ENCODE measurements around the gene FSCN2.
A peak's percentile ranks its signal among the peaks of the same experiment; 100 is the strongest.

Gene FSCN2

GRCh38 chr17:81558115-81558468 is 29.9 kb downstream of the FSCN2 start:
- DNase-seq, result no peak

DNA sequence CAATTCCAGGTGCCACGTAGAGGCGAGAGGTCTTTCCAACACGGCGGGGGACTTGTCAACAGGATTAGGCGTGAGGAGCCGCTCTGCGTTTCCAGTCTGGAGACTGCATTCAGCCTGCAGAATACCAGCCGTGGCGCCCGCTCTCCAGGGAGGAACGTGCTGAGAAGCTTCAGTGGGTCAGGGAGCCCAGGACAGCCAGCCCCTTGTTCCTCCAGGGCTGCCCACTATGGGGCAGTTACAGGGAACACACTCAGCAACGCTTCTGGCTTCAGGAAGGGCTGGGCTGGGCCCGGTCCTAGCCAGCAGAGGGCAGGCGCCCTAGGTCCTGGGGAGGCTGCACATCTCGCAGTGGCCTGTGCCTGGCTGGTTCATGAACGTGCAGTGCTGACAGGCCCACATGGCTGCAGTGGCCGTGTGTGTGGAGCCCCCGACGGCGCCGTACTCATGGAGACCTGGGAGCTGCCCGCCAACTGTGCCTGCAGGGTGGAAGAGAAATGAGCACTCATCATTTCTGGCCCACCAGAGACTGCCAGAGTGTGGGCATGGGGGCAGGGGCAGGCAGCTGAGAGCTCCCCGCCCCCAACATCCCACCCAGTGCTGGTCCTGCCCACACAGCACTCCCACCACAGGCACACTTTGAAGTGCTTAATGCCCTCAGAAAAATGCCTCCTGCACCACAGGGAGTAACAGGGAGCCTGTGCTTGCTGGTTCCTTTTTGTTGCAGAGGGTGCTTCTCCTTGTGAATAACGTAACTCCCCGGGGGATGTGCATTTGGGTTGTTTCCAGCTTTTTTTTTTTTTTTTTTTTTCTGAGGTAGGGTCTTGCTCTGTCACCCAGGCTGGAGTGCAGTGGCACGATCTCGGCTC is 31.0 kb downstream of the FSCN2 start:
- no peak for DNase-seq

DNA sequence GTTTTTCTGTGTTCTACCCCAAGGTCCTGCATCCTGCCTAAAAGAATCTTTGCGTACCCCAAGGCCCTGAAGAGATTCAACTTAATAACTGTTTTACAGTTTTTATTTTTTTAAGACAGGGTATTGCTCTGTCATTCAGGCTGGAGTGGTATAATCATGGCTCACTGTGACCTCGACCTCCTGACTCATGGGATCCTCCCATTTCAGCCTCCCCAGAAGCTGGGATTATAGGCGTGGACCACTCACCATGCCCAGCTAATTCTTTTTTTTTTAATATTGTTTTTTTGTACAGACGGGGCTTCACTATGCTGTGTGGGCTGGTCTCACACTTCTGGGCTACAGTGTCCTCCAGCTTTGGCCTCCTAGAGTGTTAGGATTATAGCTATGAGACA is 33.3 kb downstream of the FSCN2 start:
- DNase-seq, result no peak

GRCh38 chr17:81563861-81564586 is 35.8 kb downstream of the FSCN2 start:
- DNase-seq, result no peak

GRCh38 chr17:81564778-81565177 is 36.6 kb downstream of the FSCN2 start:
- no peak for DNase-seq

DNA sequence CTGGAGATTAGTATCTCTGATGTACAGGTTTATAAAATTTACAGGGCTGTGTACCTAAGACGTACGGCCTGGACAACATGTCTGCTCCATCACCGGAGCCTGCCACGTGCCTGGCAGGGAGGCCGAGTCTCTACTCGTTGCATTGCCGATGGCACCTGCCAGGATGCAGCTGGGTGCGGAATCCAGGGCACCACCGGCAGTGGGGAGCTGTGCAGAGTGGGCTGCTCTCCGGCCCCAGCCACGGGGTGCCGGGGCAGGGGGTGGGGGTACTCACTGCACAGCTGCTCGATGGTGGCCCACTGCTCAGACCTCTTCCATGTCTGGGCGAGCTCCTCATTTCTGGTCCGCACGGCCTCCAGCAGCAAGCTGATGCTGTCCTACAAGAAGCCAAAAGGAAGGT is 37.1 kb downstream of the FSCN2 start:
- no peak for DNase-seq

- peak; percentile 75 for DNase-seq
Observed at GRCh38 chr17:81566461-81567126, 38.4 kb downstream of the FSCN2 start.

DNA sequence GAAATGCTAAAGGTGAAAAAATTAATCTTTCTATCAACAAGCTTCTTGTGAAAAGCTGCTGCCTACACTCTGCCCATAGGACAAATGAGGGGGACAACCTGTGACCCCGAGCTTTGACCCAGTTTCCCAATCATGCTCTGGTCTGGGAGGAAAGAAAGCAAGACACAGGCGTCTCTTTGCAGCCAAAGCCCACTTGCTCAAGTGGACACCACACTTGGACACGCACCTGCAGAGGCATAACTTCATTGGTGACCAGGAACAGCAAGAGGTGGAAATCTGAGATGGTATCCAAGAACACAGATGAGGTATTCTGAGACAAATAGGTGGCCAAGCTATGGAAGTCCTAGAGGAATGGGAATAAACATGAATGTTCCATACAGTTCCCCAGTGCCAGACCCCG is 39.0 kb downstream of the FSCN2 start:
- peak; percentile 6 for DNase-seq

- DNase-seq, result no peak
Observed at GRCh38 chr17:81568416-81568815, 40.2 kb downstream of the FSCN2 start.

DNA sequence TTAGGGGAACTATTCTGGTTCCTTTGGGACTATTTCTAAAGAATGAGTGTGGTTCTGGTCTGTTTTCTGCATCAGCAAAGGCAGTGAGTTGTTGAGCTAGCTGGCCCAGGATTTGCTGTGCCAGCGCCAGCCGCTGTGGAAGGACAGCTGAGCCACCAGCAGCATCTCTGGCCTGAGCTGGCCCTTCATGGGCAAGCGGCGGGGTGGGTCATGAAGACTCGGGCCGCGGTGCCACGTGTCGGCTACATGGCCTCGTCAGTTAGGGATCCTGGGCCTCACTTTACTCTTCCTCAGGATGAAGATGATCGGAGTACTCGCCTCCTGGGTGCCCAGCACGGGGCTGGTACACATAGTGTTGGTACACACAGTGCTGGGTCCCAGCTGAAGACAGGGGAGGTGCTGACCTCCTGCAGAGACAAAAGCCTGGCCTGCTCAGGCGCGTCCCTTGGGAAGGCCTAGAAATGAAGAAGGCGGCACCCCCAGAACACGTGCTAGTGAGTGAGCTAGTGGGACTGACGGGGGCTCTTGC is 41.9 kb downstream of the FSCN2 start:
- DNase-seq, result no peak

- DNase-seq, result no peak
Observed at GRCh38 chr17:81570964-81571363, 42.8 kb downstream of the FSCN2 start.

GRCh38 chr17:81572563-81573168 is 44.5 kb downstream of the FSCN2 start:
- peak; percentile 15 for DNase-seq

- DNase-seq, result no peak
Observed at GRCh38 chr17:81573794-81574642, 45.8 kb downstream of the FSCN2 start.

DNA sequence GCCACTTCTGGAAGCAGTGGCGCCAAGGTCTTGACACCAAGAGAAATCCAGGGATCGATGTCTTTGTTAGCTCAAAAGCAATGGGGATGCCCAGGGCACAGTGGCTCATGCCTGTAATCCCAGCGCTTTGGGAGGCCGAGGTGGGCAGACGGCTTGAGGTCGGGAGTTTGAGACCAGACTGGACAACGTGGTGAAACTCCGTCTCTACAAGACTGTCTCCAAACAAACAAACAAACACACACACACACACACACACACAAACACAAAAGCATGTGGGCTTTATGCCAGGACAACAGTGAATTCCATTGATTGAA is 46.4 kb downstream of the FSCN2 start:
- no peak for DNase-seq

GRCh38 chr17:81575836-81576235 is 47.7 kb downstream of the FSCN2 start:
- DNase-seq, result no peak

GRCh38 chr17:81576621-81577277 is 48.6 kb downstream of the FSCN2 start:
- DNase-seq, result peak; percentile 26

DNA sequence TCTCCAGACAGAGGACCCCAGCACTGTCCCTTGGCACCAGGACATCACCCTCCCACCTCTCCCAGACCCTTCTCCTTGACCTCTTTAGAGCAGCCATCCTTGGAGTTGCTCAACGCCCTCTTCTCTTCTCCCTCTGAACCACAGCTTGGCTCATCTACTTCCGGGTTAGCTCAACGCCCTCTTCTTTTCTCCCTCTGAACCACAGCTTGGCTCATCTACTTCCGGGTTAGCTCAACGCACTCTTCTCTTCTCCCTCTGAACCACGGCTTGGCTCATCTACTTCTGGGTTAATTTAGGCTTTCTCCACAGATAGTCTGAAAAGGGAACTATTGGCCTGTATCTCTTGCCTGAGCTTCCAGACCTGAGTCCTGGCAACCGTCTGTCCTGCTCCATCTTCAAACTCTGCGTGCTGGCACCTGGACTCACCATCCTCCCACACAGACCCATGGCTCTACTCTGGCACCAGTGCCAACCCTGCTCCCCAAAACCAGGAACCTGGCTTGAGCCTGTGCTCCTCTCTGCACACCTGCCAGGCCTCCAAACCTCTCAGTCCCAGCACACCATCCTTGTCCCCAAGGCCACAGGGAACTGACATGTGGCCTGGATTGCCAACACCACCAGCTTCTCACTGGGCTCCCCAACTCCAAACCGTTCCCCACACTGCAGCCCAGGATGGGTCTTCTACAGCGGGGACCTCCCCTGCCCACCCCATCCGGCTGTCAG is 49.3 kb downstream of the FSCN2 start:
- DNase-seq, result no peak

GRCh38 chr17:81578038-81578441 is 49.9 kb downstream of the FSCN2 start:
- no peak for DNase-seq

GRCh38 chr17:81578561-81579225 is 50.5 kb downstream of the FSCN2 start:
- no peak for DNase-seq

- no peak for DNase-seq
Observed at GRCh38 chr17:81579298-81579697, 51.1 kb downstream of the FSCN2 start.
